ENCODE measurements around the gene B3GALNT2. TPM values are rescaled to one million over a fixed set of nuclear protein-coding genes. Genes with fewer than 3 reads are reported as not detected.
"Not testable (repeated sequence)": the region's sequence is repeated elsewhere in the genome, so short reads cannot be mapped to it uniquely, and the experiment has no call there.

B3GALNT2 gene
- total RNA-seq, 1 experiment from 2014 or later, result 56.6 TPM

DNA sequence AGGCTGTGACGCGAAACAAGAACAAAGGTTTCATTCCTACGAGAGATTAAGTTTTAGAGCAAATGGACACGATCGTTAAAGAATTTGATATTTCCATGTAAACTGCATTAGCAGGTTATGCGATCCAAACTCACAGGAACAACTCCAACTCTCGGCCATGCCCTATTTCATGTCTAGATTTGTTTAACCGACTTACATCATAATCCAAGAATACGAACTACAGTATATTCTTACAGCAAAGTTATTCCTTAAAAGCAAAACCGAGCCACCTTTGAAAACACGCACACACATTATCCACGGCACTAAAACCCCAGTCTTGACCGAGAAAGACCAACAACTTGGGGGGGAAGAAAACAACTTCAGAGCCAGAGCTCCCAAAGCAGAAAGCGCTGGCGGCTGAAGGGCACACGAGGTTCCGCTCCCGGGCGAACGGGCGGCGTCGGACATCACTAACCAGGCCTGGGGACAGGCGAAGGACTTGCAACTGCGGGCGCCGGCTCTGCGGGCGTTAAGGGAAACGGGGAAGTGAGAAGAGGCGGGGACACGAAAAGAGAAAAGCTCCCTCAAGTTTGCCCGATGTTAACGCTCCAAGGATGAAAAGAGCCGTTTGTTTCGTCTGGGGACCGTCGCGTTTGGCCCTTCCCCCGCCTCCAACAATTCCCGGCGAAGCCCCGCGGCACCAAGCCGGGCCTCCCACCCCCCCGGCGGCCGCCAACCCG, 690 bp downstream of the B3GALNT2 start:
- DNase-seq (ENCODE audit: low spot score), result peak; percentile 40

DNA sequence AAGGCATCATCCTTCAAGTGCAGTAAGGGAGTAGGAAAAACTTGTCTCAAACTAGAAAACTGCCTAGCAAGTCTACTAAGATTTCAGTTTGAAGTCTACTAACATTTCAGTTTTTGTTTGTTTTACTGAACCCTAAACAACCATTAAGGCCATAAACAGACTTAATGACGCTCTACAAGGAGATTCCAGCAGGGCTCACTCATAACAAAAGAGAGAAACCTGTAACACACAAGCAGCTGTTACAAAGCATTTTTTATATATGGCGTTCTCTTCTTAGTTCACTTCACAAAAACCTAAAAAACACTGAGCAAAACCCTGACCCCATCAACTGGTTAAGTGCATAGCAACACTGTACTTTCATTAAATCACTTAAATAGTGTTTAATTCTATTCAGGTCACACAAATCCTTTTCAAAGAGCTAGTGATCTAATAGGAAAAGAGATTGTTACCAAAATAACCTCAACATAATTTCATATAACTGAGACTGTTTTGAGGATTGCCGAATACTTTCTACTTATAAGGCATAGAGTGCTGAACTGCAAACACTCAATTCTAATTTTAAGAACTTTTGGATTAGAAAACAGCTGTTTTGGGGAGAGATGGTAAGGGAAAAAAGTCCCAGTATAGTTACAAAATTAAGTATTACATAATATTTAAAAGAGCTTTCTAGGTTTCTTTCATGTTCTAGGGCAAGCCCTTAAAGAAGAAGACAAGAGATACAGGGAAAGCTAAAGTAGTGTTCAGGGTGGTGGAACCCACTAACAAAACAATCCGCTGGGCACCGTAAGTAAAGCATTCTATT, 1.4 kb downstream of the B3GALNT2 start:
- DNase-seq (ENCODE audit: low spot score), result peak; percentile 33

DNA sequence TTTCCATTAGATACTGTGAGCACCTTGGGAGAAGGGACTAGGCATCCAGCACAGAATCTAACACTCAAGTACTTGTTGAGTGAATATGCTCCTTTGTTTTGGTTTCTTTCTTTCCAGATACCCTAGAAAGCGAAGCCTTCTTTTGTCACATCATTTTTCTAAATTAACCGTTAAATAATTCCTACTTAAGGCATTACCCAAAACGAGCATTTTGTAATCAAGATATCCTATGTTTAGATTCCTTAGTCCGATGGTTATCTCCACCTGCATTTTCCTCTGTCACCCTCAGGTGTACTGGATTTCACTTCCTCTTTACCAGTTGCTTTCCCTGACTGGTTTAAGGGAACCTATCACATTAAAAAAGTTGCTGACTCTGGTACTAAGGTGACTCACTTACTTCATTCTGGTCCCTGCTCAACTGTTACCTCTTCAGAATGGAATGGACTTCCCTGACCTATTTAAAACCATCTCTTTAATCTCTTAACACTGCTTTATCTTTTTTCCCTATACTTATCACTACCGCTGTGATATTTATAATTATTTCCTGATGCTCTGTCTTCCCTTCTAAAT, 3.2 kb downstream of the B3GALNT2 start:
- peak; percentile 18 for DNase-seq (ENCODE audit: low spot score)

DNA sequence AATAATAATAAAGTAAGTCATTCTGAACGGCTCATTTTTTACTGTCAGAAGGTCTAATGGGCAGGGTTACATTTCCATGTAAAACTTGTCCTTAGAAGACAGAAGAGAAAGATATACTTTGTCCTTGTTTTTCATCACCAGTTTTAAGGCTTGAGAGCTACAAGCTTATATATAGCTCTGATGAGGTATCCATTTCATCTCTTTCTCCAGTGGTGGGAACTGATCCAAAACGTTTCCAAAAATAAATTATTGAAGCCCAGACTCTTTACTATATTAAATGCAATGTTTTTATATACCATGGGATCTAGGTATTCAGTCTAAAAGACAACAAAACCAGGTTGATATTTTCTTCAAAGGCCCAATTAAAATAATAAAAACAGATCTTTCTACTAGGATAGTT, 8.7 kb downstream of the B3GALNT2 start:
- DNase-seq (ENCODE audit: low spot score), result no peak

DNA sequence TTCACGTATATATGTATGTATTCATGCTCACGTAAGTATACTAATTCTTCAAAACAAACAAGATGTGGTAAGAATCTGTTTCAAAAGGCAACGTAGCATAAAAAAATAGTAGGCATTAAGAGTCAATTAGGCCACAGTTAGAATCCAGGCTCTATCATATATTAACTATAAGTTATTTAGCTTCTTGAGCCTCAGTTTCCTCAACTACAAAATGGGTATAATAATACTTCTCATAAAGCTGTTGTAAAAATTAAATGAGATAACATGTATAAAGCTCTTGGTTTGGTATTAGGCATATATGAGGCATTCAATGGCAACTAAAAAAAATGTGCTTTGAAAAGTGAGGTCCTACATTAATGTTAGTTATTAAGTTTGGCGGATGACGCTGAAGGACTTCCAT, 9.2 kb downstream of the B3GALNT2 start:
- no peak for DNase-seq (ENCODE audit: low spot score)

DNA sequence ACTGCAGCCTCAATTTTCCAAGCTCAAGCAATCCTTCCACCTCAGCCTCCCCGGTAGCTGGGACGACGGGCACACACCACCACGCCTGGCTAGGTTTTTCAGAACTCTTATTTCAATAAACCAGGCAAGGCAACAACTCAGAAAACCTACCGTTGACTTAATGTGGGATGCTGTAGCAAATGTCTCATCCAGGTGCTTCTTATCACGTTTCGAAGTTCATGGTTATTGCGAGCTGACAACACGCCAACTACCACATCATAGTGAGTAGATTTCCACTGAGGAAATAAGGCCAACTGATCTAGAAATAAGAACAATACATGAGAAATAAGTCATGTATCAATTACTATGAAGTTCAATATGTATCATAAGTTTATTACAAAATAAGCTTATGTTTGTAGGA, 9.7 kb downstream of the B3GALNT2 start:
- no peak for DNase-seq (ENCODE audit: low spot score)

DNA sequence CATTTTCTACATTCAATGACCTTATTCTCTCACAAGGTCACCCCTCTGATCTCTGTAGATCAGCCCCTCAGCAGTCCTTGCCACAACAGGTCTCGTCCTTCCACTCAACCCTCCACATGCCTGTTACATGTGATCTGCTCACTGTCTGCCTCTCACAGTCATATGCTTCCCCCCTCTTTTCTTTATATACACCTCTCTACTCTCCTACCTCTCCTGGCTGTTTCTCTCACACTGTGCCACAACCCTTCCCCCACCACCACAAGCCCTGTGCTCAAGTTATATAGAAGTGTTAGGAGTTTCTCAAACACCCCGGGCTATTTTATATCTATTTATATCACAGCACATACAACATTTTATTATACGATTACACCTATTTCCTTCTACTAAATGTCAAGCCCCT, 12.6 kb downstream of the B3GALNT2 start:
- DNase-seq (ENCODE audit: low spot score), result no peak

DNA sequence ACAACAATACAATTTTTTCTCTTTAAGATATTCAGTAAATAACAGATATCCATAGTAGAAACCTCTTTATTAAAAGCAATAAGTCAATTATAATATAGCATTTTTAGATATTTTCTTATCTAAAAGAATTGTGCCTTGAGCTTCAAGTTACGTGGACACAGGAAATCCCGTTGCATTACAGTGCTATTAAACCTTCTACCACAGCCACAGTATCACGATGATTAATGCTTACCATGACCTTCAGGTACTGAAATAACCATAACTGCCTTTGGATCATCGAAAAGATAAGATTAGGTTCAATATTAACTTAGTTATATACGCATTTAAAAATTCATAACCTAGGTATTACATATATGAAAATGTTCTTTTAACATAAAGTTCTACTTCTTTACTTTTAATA, 17.9 kb downstream of the B3GALNT2 start:
- peak; percentile 37 for DNase-seq (ENCODE audit: low spot score)

DNA sequence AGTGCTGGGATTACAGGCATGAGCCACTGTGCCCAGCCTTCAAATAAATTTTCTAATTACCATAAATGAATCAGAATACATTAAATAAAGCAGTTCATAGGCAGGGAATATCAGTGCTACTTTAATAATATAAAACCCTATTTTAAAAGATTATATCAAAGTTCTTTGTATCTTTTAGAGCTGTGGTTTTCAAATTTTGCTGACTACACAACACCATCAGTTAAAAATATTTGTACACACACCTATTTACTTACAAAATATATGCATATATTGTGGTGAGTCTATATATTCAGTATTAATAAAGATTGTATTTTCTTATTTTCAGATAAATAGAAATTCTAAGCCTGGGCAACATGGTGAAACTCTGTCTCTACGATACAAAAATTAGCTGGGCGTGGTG, 18.7 kb downstream of the B3GALNT2 start:
- DNase-seq (ENCODE audit: low spot score), result no peak

DNA sequence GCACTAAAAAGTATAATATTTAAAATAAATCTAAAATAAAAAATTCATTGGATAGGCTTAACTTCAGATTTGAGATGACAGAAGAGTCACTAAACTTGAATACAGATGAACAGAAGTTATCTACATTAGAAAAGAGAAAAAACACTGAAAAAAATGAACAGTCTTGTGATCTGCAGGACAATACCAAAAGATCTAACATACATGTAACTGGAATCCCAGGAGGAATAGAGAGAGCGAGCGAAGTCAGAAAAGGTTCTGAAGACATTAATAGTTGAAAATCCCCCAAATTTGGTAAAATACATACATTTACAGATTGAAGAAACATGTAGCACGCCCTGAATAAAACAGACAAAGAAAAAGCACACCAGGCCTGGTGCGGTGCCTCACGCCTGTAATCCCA, 21.2 kb downstream of the B3GALNT2 start:
- no peak for DNase-seq (ENCODE audit: low spot score)

DNA sequence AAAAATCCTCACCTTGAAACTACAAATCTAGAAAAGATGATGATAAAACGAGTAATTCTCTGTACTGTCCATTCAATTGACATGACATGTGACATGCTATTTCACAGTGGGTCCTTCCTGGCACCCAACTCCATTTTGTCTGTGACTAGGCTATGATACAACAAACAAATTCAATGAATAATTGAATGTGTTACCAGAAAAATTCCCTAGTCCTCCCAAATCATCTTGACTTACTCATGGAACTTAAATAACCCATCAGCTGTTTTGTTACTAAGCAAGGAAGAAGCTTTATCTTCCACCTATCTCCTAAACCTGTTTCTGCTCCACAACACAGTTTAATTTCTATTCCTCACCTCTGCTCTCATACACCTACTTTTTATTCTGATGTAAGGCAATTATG, 30.4 kb downstream of the B3GALNT2 start:
- no peak for DNase-seq (ENCODE audit: low spot score)

DNA sequence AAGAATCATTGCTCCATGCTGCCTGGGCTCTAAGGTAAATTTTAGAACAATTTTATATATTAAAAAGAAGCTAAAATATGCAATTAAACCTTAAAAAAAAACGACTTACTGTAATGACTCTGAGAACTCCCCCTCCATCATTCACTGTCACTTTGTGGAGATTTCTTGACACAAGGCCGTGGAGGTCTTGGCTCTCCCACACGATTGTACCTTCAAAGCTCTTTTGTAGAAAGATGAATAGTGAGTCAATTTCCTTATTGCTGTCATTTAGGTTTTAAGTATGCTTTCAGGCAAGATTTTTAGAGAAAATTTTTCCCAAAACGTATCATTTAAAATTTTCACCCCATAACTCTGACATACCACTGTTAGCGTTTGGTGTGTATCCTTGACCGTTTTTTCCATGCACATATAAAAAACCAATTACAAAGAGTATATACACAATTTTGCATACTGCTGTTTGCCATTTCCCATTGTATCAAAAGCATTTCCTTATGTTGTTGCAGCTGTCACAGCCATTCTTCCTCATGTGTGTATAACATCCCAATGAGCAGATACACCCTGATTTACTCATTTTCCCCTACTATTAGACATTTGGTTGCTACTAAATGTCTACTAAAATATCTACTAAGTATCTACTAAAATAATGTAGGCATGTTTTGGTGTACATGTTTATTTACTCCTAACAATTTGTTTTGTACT, 33.4 kb downstream of the B3GALNT2 start:
- DNase-seq (ENCODE audit: low spot score), result no peak

DNA sequence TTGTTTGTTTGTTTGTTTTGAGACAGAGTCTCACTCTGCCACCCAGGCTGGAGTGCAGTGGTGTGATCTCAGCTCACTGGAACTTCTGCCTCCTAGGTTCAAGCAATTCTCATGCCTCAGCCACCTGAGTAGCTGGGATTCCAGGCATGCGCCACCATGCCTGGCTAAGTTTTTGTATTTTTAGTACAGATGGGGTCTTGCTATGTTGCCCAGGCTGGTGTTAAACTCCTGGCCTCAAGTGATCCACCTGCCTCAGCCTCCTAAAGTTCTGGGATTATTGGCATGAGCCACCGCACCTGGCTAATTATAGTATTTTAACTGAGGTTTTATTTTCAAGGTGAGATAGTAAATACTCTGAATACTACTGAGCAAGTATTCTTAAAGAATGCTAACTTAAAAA, 34.4 kb downstream of the B3GALNT2 start:
- DNase-seq (ENCODE audit: low spot score), result not testable (repeated sequence)

DNA sequence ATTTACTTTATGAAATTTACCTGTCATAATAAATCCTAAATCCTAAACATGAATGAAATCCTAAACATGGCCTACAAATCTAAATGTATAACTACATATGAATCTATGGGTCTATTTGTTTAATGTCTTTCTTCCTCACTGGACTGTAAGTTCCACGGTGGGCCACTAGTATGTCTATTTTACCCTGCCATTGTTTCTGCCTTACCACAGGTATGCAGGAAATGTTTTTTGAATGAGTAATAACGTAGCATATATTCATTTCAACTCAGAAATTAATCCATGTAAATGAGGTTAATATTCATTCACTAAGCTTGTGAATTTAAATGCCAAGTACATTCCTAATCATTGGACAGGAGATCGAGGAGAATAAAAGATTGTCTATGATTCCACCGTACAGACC, 35.3 kb downstream of the B3GALNT2 start:
- DNase-seq (ENCODE audit: low spot score), result peak; percentile 84

DNA sequence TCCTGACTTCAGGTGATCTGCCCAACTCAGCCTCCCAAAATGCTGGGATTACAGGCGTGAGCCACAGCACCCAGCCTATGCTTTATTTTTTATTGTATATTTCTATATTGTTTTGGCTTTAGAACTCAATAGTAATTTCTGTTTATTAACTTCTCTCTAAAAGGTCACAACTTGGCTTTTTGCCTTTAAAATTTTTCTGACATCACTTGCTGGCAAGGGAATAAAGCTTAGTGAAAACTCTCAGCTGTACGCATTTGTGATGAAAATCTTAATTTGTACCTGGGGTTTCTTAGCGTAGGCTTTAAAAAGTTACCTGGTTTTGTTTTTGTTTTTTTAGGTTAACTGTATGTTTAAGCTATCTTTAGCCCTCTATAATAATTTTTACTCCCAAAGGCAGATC, 36.2 kb downstream of the B3GALNT2 start:
- no peak for DNase-seq (ENCODE audit: low spot score)

DNA sequence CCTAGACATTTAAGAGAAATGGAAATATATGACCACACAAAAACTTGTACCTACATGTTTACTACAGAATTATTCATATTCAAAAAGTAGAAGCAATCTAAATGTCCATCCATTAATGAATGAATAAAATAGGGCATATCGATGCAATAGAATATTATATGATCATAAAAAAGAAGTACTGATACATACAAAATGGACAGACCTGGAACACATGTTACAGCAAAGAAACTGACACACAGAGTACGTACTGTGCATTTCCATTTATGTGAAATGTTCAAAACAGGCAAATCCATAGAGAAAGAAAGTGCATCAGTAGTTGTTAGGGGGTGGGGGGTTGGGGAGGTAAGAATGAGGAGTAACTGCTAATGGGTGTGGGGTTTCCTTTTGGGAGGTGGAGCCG, 39.2 kb downstream of the B3GALNT2 start:
- DNase-seq (ENCODE audit: low spot score), result no peak

DNA sequence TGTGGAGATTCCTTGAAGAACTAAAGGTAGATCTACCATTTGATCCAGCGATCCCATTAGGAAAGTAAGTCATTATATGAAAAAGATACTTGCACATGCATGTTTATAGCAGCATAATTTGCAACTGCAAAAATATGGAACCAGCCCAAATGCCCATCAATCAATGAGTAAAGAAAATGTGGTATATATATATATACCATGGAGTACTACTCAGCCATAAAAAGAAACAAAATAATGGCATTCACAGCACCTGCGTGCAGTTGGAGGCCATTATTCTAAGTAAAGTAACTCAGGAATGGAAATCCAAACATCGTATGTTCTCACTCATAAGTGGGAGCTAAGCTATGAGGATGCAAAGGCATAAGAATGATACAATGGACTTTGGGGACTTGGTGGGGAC, 41.4 kb downstream of the B3GALNT2 start:
- DNase-seq (ENCODE audit: low spot score), result not testable (repeated sequence)

DNA sequence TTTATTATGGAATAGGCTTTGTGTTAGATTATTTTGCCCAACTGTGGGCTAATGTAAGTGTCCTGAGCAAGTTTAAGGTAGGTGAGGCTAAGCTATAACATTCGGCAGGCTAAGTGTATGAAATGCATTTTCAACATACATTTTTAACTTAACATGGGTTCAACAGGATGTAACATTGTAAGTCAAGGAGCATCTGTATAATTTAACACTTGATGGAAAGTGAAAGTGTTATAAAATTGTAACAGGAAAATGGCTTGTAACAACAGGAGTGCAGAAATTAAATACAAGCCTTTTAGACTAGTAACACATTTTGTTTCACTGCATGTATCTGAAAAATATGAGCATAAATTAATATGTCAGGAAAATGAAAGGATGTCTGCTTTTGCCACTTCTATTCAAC, 42.3 kb downstream of the B3GALNT2 start:
- DNase-seq (ENCODE audit: low spot score), result no peak

DNA sequence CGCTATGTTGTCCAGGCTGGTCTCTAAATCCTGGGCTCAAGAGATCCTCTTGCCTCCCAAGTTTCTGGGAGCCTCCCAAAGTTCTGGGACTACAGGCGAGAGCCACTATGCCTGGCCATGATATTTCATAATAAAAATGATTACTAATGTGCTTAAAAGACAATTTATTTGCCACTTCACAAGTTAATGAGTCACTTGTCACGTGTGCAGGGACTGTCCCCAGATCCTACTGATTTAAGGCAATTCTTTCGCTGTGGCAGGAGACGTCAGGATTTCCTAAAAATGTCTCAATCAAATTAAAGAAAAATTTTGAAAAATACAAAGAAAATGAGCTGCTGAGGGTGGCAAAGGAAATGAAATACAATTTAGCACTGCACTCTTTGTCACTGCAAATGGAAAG, 43.5 kb downstream of the B3GALNT2 start:
- peak; percentile 37 for DNase-seq (ENCODE audit: low spot score)

DNA sequence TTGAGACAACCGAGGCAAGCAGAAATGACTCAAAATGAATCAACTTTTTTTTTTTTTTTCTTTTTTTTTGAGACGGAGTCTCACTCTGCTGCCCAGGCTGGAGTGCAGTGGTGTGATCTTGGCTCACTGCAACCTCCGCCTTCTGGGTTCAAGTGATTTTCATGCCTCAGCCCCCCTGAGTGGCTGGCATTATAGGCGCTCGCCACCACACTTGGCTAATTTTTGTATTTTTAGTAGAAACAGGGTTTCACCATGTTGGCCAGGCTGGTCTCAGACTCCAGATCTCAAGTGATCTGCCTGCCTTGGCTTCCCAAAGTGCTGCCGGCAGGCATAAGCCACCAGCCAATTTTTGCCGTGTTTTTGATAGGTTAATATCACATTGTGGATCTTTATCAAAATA, 46.4 kb downstream of the B3GALNT2 start:
- DNase-seq (ENCODE audit: low spot score), result not testable (repeated sequence)

DNA sequence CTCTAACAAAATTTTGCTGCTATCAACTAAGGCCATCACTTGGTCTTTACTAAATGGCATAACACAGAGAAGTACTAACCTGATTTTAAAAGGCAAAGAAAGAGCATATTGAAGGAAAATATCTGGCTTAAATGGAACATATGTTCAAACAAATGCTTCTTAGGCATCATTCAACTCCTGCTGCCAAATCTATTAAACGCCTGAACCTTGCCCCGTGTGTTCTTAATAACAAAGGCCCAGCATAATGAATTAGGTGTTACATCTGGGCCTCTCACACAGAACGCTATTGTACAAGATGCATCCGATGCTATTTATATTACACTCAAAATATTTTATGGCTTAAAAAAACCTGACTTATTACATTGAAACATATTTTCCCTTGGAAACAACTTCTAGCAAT, 48.4 kb downstream of the B3GALNT2 start:
- DNase-seq (ENCODE audit: low spot score), result no peak

DNA sequence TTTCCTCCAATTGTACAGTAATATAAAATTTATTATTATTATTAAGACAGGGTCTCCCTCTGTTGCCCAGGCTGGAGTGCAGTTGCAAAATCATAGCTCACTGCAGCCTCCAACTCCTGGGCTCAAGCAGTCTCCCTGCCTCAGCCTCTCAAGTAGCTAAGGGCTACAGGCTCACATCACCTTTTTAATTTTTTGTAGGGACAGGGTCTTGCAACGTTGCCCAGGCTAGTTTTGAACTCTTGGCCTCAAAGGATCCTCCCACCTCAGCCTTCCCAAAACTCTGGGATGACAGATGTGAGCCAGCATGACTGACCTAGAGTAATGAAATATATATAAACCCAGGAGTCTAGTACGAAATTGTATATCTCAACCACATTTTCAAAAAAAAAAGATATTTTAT, 49.2 kb downstream of the B3GALNT2 start:
- no peak for DNase-seq (ENCODE audit: low spot score)
